ENCODE measurements around the gene NR1D1. TPM values are rescaled to one million over a fixed set of nuclear protein-coding genes. Genes with fewer than 3 reads are reported as not detected.

Gene NR1D1
- total and polyA plus RNA-seq, 2 of the 13 experiments (the other 11 are each of a cell fraction or from before 2014, with no cell fraction given), result 2.1 to 2.7 TPM

DNA sequence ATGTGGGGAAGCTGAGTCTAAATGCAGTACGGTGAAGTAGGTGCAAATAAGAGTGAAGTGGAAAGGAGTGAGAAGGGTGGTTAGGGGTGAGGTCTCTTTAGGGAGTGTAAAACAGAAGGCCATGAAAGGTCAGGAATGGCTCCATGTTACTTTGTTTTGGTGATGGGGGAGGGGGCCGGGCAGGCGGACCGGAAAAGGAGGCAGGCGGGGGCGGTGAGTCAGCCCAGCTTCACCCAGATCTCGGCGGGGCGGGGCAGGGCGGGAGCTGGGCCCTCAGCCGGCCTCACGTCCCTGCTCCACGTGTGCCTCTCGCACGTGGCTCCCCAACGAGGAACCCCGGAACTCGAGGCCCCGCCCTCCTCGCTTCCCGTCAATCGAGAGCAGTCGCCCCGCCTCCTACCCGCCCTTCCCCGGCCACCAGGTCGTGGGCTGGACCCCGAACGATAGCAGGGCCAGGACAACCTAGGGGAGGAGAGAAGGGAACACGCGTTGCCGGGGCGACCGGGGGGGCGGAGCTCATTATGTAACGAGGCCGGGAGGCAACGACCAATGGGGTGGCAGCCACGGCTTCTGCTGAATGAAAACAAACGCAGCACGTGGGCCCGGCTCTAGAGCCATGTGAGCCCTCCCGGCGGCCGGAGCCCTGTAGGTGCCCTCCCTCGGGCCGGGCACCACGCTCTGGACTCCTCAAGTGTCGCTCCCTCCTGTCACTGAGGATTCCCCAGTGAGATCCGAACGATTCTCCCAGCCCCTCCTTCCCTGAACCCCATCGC is 1.4 kb downstream of the NR1D1 start (continued):
- TF ChIP-seq, protein P1, sequence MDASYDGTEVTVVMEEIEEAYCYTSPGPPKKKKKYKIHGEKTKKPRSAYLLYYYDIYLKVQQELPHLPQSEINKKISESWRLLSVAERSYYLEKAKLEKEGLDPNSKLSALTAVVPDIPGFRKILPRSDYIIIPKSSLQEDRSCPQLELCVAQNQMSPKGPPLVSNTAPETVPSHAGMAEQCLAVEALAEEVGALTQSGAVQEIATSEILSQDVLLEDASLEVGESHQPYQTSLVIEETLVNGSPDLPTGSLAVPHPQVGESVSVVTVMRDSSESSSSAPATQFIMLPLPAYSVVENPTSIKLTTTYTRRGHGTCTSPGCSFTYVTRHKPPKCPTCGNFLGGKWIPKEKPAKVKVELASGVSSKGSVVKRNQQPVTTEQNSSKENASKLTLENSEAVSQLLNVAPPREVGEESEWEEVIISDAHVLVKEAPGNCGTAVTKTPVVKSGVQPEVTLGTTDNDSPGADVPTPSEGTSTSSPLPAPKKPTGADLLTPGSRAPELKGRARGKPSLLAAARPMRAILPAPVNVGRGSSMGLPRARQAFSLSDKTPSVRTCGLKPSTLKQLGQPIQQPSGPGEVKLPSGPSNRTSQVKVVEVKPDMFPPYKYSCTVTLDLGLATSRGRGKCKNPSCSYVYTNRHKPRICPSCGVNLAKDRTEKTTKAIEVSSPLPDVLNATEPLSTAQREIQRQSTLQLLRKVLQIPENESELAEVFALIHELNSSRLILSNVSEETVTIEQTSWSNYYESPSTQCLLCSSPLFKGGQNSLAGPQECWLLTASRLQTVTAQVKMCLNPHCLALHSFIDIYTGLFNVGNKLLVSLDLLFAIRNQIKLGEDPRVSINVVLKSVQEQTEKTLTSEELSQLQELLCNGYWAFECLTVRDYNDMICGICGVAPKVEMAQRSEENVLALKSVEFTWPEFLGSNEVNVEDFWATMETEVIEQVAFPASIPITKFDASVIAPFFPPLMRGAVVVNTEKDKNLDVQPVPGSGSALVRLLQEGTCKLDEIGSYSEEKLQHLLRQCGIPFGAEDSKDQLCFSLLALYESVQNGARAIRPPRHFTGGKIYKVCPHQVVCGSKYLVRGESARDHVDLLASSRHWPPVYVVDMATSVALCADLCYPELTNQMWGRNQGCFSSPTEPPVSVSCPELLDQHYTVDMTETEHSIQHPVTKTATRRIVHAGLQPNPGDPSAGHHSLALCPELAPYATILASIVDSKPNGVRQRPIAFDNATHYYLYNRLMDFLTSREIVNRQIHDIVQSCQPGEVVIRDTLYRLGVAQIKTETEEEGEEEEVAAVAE (CRISPR knock-in tag; IDR thresholded peaks at IDR 0.05; ENCODE audit: borderline replicate concordance), result peak; percentile 94
- TF ChIP-seq ZNF772 (CRISPR knock-in tag; IDR thresholded peaks at IDR 0.05) (peak; percentile 99), ZNF205 (CRISPR knock-in tag; IDR thresholded peaks at IDR 0.05) (peak; percentile 88; the same call in 1 of the 2 replicates), STAG1 (CRISPR knock-in tag; IDR thresholded peaks at IDR 0.05) (no peak), ZFAT (CRISPR knock-in tag; conservative IDR thresholded peaks at IDR 0.05) (peak; percentile 44; the same call in 1 of the 2 replicates), ZNF672 (CRISPR knock-in tag; IDR thresholded peaks at IDR 0.05) (0 out of 2 replicates have a peak, but pooled peaks have one; percentile 34), ZNF333 (CRISPR knock-in tag; IDR thresholded peaks at IDR 0.05; ENCODE audit: borderline replicate concordance) (peak; percentile 91; the same call in 1 of the 2 replicates), ZBTB7A (CRISPR knock-in tag; IDR thresholded peaks at IDR 0.05) (no peak; the same call in none of the 2 replicates), GATAD2A (CRISPR knock-in tag; IDR thresholded peaks at IDR 0.05) (peak; percentile 89), AHR (CRISPR knock-in tag; IDR thresholded peaks at IDR 0.05) (peak; percentile 90; the same call in 1 of the 2 replicates), NAIF1 (CRISPR knock-in tag; IDR thresholded peaks at IDR 0.05; ENCODE audit: borderline replicate concordance) (peak; percentile 91; the same call in 1 of the 2 replicates), KAT8 (CRISPR knock-in tag; IDR thresholded peaks at IDR 0.05) (peak; percentile 95), ZSCAN22 (CRISPR knock-in tag; IDR thresholded peaks at IDR 0.05) (peak; percentile 85; the same call in 1 of the 2 replicates), ELF1 (CRISPR knock-in tag; IDR thresholded peaks at IDR 0.05) (peak; percentile 97), NFKB2 (CRISPR knock-in tag; IDR thresholded peaks at IDR 0.05; ENCODE audit: borderline replicate concordance) (peak; percentile 99; the same call in 1 of the 2 replicates), ZNF556 (CRISPR knock-in tag; IDR thresholded peaks at IDR 0.05; ENCODE audit: borderline replicate concordance) (peak; percentile 72; the same call in 1 of the 2 replicates), NCOA1 (CRISPR knock-in tag; IDR thresholded peaks at IDR 0.05) (peak; percentile 93)
- TF ChIP-seq, protein P2, sequence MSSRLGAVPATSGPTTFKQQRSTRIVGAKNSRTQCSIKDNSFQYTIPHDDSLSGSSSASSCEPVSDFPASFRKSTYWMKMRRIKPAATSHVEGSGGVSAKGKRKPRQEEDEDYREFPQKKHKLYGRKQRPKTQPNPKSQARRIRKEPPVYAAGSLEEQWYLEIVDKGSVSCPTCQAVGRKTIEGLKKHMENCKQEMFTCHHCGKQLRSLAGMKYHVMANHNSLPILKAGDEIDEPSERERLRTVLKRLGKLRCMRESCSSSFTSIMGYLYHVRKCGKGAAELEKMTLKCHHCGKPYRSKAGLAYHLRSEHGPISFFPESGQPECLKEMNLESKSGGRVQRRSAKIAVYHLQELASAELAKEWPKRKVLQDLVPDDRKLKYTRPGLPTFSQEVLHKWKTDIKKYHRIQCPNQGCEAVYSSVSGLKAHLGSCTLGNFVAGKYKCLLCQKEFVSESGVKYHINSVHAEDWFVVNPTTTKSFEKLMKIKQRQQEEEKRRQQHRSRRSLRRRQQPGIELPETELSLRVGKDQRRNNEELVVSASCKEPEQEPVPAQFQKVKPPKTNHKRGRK (CRISPR knock-in tag; IDR thresholded peaks at IDR 0.05), result no peak
- TF ChIP-seq, protein P3, sequence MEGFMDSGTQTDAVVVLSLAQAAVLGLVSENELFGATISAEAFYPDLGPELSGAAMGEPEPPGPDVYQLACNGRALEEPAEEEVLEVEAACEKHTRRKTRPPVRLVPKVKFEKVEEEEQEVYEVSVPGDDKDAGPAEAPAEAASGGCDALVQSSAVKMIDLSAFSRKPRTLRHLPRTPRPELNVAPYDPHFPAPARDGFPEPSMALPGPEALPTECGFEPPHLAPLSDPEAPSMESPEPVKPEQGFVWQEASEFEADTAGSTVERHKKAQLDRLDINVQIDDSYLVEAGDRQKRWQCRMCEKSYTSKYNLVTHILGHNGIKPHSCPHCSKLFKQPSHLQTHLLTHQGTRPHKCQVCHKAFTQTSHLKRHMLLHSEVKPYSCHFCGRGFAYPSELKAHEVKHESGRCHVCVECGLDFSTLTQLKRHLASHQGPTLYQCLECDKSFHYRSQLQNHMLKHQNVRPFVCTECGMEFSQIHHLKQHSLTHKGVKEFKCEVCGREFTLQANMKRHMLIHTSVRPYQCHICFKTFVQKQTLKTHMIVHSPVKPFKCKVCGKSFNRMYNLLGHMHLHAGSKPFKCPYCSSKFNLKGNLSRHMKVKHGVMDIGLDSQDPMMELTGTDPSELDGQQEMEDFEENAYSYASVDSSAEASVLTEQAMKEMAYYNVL (CRISPR knock-in tag; IDR thresholded peaks at IDR 0.05; ENCODE audit: borderline replicate concordance), result peak; percentile 92
- TF ChIP-seq, protein P4, sequence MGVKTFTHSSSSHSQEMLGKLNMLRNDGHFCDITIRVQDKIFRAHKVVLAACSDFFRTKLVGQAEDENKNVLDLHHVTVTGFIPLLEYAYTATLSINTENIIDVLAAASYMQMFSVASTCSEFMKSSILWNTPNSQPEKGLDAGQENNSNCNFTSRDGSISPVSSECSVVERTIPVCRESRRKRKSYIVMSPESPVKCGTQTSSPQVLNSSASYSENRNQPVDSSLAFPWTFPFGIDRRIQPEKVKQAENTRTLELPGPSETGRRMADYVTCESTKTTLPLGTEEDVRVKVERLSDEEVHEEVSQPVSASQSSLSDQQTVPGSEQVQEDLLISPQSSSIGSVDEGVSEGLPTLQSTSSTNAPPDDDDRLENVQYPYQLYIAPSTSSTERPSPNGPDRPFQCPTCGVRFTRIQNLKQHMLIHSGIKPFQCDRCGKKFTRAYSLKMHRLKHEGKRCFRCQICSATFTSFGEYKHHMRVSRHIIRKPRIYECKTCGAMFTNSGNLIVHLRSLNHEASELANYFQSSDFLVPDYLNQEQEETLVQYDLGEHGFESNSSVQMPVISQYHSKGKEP (CRISPR knock-in tag; IDR thresholded peaks at IDR 0.05), result peak; percentile 94; the same call in 1 of the 2 replicates
